HG02798 (cell line): ENCODE measurements around the gene NFIX.
"Not testable (repeated sequence)": the region's sequence is repeated elsewhere in the genome, so short reads cannot be mapped to it uniquely, and the experiment has no call there.

Experiments
- ATAC-seq: cut with Tn5 transposase; IDR thresholded peaks from one replicate; pipeline ENCODE4 v1.9.1; 2021; ENCODE audit warnings: mild to moderate bottlenecking; ENCODE audit not compliant: unreplicated experiment, poor library complexity

The NFIX gene

GRCh38 chr19:12957389-12957952 lies 37.8 kb upstream of the NFIX start:
- not testable (repeated sequence) for ATAC-seq

GRCh38 chr19:12959481-12959880 lies 35.8 kb upstream of the NFIX start:
- ATAC-seq = no peak

- ATAC-seq = peak; percentile 77
Observed at GRCh38 chr19:12965017-12965811, 30.1 kb upstream of the NFIX start.

- no peak for ATAC-seq
Observed at GRCh38 chr19:12965812-12966135, 29.5 kb upstream of the NFIX start.

- no peak for ATAC-seq
Observed at GRCh38 chr19:12967907-12968306, 27.4 kb upstream of the NFIX start.

- ATAC-seq = no peak
Observed at GRCh38 chr19:12969292-12969988, 25.8 kb upstream of the NFIX start, which contains the start of gene DAND5. Gene DAND5 (plus strand): TSS chr19:12969576. CDS start chr19:12969661, 85 bp downstream.

- no peak for ATAC-seq
Observed at GRCh38 chr19:12970070-12970820, 25.0 kb upstream of the NFIX start.

- ATAC-seq = no peak
Observed at GRCh38 chr19:12973236-12973635, 22.0 kb upstream of the NFIX start.

- no peak for ATAC-seq
Observed at GRCh38 chr19:12974301-12975220, 20.7 kb upstream of the NFIX start.

- ATAC-seq = no peak
Observed at GRCh38 chr19:12975221-12975741, 20.0 kb upstream of the NFIX start.

GRCh38 chr19:12976109-12976508 lies 19.2 kb upstream of the NFIX start:
- not testable (repeated sequence) for ATAC-seq

GRCh38 chr19:12979974-12980373 lies 15.3 kb upstream of the NFIX start:
- ATAC-seq = no peak

GRCh38 chr19:12982648-12983047 lies 12.6 kb upstream of the NFIX start:
- ATAC-seq = no peak

GRCh38 chr19:12983091-12983490 lies 12.2 kb upstream of the NFIX start:
- ATAC-seq = no peak

- ATAC-seq = peak; percentile 67
Observed at GRCh38 chr19:12983542-12984142, 11.6 kb upstream of the NFIX start.

GRCh38 chr19:12984143-12984627 lies 11.1 kb upstream of the NFIX start:
- no peak for ATAC-seq

- no peak for ATAC-seq
Observed at GRCh38 chr19:12984683-12985048, 10.6 kb upstream of the NFIX start.

- no peak for ATAC-seq
Observed at GRCh38 chr19:12985049-12985776, 10.1 kb upstream of the NFIX start.
